ENCODE measurements around the gene EML1.

- TF ChIP-seq, protein P1, sequence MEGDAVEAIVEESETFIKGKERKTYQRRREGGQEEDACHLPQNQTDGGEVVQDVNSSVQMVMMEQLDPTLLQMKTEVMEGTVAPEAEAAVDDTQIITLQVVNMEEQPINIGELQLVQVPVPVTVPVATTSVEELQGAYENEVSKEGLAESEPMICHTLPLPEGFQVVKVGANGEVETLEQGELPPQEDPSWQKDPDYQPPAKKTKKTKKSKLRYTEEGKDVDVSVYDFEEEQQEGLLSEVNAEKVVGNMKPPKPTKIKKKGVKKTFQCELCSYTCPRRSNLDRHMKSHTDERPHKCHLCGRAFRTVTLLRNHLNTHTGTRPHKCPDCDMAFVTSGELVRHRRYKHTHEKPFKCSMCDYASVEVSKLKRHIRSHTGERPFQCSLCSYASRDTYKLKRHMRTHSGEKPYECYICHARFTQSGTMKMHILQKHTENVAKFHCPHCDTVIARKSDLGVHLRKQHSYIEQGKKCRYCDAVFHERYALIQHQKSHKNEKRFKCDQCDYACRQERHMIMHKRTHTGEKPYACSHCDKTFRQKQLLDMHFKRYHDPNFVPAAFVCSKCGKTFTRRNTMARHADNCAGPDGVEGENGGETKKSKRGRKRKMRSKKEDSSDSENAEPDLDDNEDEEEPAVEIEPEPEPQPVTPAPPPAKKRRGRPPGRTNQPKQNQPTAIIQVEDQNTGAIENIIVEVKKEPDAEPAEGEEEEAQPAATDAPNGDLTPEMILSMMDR (conservative IDR thresholded peaks at IDR 0.05; ENCODE audit: low read length) = no peak
- TF ChIP-seq EZH2phosphoT487 (IDR thresholded peaks at IDR 0.05; ENCODE audit: borderline replicate concordance, low read depth, low read length) = no peak
Observed at GRCh38 chr14:99775351-99775750, 17.9 kb upstream of the EML1 start.
